GM18508 (cell line): ENCODE results near the gene DOK1.

ENCODE experiments used
- ATAC-seq: cut with Tn5 transposase; IDR thresholded peaks from one replicate; pipeline ENCODE4 v1.9.1; 2021; ENCODE audit warnings: moderate number of reproducible peaks; ENCODE audit not compliant: insufficient read depth, unreplicated experiment

DOK1 gene

DNA sequence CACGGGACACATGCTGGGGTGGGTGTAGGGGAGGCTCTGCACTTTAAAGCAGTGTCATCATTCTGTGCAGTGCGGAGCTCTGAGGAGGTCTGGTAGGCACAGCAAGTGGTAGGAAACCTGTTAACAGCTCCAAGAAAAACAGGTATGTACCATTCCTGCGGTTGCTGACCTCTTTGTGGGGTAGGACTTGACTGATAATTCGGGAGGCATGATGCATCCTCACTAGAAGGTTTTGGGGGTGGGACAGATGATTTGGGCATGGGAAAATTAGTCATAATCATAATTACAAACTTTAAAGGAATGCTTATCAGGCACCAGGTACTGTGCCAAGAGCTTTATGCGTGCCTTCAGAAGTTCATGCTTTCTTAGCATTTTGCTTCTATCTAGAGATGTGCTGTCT lies 9.7 kb downstream of the DOK1 start:
- ATAC-seq: no peak

DNA sequence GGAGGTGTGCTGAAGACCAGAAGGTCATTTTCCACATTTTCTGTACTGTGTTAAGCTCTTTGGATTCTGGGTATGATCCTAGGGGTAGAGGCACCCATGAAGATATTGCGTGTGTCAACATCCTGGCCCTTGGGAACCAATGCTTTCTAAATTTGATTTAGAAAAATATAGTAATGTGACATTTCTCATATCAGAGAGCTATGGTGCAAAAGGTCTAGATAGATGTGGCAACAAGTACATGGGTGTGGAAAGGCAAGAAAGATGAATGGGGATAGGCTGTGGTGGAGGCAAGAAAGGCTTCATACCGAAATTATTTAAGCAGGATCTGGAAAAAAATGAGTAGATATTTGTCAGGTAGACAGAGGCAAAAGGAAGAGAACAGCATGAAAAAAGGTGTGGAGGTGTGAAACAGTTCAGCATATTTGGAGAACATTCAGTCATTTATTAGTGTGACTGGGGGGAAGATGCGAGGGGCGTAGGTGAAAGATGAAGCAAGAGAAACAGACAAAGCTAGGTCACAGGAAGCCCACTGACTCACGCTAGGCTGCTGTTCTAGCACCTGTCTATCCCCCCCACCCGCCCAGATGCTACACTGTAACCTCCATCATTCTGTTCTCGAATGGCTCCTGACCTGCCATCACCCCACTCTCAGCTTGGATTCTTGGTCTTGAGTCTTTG lies 11.7 kb downstream of the DOK1 start:
- no peak for ATAC-seq

DNA sequence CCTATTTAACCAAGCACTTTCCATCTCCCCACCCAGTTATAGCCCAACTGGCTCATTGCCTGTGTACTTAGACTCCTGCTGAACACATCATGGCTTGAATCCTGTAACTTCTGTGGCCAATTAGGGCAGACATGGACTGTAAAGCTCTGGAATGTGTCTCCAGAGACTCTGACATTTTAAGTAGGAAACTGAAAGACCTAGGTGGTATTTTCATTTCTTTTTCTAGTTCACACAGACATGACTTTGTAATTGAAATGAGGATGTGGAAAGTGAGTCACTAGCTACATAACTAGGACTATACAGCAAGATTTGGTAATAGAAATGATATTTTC lies 12.2 kb downstream of the DOK1 start:
- no peak for ATAC-seq

DNA sequence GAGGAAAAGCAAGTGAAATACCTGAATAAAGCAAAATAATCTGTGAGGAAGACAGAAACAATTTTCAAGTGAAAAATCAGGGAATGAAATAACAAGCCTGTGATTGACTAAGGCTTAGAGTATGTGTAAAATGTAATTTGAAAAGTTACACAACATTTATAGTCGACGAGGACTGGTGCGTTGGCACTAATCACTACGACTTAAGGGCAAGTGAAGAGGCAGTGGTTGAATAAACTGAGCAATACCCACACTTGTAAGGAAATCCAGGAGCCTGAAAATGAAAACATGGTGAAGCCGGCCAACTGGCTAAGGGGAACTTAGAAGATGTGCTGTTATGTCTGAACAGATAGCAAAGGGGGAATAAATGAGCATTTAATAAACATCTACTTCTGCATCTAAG lies 13.4 kb downstream of the DOK1 start:
- ATAC-seq: no peak

DNA sequence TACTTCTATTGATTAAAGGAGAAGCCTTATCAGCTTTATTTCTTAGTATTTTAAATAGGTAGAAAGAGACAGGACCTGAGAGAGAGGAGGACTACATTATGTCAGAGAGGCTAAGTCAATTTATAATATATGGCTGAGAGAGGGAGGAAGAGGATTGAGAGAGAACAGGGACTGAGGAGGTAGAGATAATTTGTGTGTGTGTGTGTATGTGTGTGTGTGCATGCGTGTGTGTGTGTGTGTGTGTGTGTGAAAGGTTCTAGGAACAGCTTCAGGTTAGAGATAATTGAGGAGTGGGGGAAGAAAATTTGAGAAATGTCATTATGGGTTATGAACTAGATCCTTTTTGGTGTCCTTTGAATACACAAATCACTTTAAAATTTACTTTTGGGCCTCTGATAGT lies 15.2 kb downstream of the DOK1 start:
- ATAC-seq: no peak

DNA sequence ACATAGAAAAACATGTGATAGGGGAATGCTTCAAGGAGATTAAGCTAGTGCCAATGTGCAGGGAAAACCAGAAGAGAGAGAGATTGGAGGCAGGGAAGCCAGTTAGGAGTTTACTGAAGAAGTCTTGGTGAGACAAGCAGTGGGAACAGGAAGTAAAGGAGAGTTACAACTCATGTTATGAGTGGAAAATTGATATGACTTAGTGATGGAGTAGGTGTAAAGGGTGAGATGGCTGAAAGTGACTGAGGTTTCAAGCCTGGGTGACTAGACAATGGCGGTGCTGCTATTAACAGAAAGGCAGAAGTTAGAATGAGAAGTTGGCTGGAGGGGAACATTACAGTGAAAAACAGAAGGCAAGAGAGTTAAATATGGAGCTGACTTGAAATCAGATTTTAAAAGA lies 16.5 kb downstream of the DOK1 start:
- peak; percentile 54 for ATAC-seq

DNA sequence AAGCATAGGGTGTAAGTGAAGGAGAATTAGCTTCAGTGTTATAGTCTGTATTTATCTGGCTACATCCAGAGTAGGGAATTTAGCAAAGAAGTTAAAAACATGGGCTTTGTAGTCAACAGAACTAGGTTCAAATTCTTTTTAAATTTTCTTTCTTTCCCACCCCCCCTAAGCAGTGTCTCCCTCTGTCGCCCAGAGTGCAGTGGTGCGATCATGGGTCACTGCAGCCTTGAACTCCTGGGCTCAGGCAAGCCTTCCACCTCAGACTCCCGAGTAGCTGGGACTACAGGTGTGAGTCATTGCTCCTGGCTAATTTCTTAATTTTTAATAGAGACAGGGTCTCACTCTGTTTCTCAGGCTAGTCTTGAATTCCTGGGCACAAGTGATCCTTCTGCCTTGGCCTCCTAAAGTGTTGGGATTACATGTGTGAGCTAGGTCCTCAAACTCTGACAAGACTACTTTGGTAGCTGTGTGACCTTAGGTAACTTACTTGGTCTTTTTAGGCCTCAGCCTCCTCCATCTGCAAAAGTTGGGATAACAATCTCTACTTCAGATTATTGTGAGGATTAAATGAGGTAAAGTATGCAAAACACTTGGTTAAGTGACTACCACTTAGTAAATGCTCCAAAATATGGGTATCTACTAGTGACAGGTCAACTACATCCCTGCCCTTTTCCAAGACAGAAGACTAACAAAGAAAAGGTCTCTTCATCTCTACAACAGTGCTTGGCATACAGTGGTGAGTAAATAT lies 17.8 kb downstream of the DOK1 start:
- ATAC-seq: no peak

DNA sequence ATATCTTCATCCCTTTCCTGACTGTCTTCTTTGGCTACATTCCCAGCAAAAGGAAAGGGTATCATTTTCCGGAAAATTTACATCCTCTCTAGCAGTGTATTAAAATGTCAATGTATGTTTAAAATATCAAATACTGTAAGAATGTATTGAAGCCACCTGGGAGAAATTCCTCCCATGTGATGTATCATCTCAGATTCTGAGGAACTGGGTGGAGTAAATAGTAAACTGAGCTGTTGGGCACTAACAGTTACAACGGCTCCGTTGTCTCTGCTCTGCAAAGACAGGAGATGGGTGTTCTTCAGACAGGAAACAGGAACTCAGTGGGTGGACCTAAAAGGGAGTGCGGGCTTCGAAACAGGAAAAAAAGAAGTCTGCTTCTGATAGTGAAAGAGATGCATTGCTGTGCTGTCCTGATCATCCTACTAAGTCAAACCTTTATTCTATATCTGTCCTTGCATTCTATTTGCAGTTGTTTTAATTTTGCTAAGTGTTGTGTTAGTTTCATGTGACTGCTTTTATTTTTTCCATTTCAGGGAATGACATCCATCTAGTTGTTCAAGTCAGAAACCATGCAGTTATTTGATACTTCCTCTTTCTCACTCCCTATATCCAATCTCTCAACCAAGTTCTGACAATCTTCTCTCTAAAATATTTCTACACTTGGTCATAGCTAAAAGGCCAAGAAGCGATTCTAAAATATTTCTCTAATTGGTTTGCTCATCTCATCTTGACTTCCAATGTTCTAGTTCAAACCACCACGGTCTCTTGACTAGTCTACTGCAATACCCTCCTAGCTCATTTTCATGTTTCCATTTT lies 19.4 kb downstream of the DOK1 start:
- no peak for ATAC-seq

DNA sequence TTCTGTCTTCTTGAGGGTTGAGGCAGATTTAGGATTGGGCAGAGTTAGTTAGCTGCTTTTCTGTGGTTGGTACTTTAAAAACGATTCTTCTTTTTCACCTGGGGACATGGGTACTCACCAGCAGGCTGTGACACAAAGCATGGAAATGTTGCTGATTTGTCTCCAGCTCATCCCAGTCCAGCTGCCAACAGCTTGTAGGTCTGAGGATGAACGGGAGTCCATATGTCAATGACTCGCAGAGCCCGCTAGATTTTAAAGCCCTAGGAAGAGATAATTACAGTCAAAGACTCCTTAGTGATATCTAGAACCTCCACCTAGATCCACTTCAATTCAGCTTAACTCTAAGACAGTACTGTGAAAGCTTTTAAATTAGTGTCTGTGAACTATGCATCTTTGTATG lies 20.8 kb downstream of the DOK1 start:
- no peak for ATAC-seq

DNA sequence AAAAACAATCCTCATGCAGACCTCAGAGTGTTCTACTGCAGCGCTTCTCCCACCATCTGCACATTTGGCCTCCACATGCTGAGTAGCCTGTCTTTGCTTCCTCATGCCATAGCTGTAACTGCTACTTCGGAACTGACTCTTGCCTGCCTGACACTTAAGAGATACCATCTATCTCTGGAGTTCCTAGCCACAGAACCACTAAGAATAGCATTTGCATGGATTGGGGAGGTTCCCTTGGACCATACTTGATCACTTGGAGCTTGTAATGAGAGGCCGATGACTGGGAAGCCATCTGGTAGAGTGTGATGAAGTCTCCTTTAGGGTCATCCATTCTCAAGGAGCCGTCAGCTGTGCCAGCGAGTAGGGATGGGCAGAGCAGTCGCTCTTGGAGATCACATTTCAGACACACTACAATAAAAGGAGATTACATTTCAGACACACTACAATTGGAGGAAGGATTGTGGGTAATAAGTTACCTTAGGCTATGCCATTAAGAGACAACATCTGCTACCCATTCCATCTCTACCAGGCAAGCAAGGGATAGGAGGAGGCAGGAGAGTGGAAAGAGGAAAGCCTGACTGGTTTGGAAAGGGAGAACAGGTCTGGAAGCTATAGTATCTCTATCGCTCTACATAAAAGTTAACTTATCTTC lies 21.8 kb downstream of the DOK1 start:
- no peak for ATAC-seq

DNA sequence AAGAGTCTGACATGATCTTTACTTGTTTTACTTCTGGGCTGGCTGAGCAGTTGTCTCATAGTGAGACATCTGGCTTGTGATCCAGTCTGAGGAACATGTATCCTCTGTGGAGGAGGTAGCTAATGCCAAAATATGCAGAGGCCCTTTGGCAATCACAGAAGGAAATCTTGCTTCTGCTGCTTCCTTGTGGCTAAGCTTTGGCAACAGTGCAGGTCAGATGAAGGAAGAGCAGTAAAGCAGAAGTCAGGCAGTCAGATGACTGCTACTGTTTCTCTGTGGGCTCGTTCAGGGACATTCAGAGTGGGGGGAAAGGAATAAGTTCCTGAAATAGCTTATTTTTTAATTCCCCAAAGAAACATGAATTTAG lies 22.3 kb downstream of the DOK1 start:
- no peak for ATAC-seq

DNA sequence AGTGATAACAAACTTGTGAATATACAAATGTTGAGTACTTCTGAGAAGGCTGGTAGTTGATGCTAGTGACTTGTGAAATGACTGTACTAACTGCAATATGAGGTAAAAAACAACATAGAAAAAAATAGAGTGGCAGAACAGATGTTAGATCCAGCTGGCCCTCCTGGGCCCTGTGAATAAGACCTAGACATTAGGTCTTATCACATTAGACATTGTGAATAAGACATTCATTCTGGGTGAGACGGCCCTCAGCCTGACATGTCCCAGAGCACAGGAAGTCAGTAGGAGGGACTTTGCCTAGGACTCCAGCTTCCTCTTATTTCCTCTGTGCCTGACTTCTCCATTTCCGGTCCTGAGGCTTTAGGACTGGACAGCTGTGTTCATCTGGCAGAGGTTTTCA lies 22.9 kb downstream of the DOK1 start:
- no peak for ATAC-seq

DNA sequence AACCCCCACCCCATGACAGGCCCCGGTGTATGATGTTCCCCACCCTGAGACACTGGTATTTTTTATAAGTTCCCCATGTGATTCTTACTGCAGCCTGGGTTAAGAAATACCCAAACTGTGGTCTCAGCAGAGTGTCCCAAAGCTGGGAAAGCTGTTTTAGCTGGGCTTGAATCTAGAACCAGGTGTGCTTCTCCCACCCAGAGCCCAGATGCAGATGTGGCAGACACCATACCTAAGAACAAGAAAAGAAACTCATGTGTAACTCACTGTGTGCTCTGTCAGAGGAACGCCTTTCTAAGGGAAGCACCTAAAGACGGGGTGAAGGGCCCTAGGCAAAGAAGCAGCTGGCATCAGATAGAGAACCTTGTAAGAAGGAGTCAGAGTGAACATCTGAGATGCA lies 23.9 kb downstream of the DOK1 start:
- no peak for ATAC-seq

DNA sequence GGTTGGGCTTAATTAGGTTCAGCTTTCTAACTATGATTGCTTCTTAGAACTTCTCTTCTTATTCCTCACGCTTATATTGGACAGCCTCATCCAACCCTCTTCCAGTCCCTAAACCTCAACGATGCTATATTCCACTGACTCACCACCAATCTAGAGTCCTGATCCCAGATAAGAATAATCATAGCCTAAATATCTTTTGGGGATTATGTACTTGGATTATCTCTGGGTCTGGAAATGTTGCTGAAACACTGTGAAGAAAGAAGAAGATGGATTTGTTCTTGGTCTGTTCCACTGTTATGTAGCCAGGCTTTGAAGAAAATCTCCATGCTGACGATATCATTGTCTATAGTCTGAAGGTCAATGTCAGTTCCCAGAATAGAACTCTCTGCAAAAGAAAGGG lies 26.9 kb downstream of the DOK1 start:
- no peak for ATAC-seq

DNA sequence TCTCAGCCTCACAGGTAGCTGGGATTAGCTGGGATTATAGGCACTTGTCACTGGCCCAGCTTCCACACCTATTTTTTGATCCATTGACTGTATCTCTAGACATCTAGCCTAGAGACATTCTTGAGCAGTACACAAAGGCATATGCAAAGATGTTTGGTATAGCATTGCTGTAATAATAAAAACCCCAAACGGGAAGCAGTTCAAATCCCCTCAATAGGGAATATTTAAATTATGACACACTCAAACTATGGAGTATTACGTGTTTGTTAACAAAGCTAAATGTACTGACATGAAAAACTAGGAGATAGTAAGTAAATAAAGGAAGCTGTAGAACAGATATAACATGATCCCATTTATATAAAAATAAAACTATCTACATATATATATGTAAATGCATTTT lies 27.7 kb downstream of the DOK1 start:
- no peak for ATAC-seq

DNA sequence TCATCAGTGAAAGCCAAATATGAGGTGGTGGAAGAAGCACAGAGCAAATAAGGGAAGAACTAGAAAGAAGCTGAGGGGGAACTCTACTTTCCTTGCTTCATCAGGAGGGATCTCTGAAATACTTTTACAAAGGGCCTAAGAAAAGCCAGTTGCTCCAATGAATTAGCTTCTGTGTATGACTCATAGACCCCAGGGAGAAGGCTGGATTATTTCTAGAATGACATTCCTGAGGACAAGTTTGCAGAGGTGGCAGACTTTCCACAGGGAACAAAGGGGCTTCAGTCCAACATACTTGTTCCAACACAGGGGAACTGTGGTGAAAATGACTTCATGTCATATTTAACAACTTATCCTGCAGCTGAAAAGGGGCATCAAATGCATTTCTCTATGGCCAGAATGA lies 29.0 kb downstream of the DOK1 start:
- no peak for ATAC-seq

DNA sequence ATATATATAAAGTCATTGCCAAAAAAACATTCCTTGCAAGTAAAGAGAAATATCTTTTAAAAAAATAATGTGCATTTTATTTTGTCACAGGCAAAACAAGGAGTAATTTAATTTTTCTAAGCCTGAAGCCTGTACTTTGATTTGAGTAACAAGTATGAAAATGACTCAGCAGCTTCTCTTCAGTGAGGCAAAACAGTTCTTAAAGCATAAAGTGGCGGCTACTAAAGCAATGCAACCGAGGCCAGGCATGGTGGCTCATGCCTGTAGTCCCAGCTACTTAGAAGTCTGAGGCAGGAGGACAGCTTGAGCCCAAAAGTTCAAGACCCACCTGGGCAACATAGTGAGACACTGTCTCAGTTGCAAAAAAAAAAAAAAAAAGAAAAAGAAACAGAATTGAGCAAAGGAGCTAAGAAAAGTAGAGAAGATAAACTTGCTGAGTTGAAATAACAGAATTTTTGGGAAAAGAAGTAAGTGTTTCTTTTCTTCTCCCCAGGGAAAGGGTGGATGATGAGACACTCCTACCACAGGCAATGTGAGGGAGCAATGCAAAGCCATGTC lies 29.6 kb downstream of the DOK1 start:
- ATAC-seq: no peak

DNA sequence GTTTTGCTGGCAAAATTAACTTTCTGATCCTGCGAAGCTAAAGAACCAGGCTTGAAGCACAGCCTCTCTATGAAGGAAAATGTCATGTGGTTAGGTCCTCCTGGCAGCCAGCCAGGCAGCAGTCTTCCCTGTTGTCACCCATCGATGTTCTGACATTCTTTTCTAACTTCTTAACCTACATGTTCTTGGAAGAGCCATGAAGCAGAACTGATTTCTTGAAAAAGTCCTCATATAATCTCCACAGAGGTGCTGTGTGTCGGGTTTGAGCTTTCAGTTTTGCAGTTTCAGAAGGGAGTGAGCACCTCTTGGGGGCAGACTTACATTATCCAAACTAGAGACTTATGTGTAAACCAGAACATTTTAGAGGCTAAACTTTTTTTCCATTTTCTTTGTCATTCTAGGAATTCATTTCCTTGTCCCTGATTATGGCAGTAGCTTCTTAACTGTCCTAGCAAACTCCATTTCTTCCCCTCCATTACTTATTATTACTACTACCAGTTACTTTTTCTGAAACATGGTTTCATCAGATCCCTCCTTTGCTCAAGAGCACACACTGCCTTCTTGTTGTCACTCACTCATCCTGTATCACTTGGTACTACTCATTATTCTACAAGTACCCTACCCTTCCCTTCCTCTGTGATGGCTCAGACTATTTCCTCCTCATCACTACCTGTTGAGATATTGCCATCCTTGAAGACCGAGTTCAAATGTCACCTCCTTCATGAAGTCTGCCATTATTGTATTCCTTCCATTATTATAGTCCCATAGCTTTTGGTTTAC lies 31.1 kb downstream of the DOK1 start:
- no peak for ATAC-seq

DNA sequence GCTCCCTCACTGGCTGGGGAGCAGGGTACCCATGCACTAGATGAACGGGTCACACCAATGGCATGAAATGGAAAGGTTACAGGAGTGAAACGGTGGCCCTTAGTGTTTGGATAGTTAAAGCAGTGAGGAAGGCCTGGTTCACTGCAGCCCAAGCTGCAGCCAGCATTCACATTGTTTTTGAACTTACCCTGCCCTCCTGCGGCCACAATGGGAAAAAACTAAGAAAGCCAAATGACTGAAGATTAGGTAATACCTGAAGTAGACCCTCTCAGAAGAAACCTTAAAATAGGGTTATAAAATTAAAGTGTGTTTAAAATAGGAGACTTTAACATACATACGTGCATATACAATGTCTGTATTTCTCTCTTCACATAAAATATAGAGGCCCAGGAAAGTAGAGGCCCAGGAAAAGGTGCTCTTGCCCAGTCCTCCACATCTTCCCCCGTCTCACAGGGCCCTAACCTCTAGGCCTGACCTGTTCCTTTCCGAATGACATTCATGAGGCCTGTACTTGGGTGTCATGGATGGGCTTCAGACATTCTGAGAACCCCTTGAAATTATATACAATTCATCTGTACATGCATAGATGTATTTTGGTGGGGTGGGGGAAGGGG lies 33.3 kb downstream of the DOK1 start:
- peak; percentile 51 for ATAC-seq

DNA sequence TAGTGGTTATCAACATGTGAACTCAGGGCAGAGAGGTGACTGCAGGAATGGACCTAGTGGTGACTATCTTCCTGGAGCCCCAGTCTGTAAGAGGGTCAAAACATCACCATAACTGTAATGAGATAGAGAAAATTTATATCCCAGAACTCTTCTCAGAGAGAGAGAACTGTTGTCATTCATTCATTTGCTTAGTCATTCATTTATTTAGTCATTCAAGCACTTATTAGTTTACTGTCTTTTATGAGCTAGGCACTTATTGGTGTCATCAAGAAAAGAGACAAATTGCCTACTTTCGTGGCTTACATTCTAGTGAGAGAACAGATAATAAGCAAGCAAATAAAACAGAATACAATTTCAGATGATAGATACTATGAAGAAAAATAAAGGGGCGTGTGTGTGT lies 34.1 kb downstream of the DOK1 start:
- ATAC-seq: no peak
